ENCODE data around the gene FANCE.

The FANCE gene

DNA sequence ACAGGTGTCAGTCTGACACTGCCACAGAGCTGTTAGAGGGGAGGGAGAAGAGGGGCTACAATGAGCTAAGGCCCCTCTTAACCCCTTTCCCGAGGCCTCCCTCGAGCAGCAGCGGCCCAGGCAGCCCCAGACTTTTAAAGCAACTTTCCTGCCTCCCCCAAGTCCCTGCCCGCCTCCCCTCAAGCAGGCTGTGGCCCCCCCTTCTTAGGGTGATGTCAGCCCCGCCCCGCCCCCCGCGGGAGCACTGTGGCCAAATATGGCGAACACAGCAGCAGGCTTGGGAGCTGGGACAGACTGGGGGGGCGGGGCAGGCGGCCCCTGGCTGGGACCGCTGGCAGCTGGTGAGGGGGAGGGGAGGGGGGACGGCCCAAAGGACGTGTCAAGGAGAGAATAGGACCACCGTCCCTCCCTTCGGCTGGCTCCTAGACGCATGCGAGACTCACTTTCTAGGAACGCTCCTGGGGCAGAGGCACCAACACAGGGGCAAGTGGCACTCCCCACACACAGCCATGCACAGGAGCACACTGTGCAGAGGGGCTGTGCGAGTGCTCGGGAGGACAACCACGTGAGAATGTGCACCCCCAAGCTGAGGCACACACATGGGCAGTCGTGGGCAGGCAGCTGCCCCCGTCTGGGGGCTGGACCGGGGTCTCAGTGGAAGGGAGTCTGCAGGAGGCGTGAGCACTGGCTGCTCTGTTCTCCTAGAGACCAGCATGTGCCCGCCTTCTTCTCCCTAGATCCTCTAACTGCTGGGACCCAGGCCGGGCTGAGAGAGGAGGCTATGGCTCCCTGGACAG lies 38.1 kb downstream of the FANCE start:
- peak overlapping the region; percentile 67 for H3K4me2 ChIP-seq (ENCODE audit: low read length)
- peak overlapping the region; percentile 40 for H3K4me3 ChIP-seq (ENCODE audit: low read length)
- peaks cover 95% of the 10 kb centered on the region for H3K4me1 ChIP-seq (ENCODE audit: control insufficient read depth, insufficient read depth, low read length)
- peaks cover 5% of the 10 kb centered on the region for H3K36me3 ChIP-seq (ENCODE audit: insufficient read depth, low read length)
- H3K9ac ChIP-seq (ENCODE audit: low read depth, low read length): peak overlapping the region; percentile 55
- H3K9me3 ChIP-seq (replicated peaks; ENCODE audit: low read length): no peaks in the 10 kb centered on the region
- H3K27me3 ChIP-seq (ENCODE audit: control insufficient read depth, insufficient read depth, low read length): no peaks in the 10 kb centered on the region

GRCh38 chr6:35490821-35491557 lies 38.9 kb downstream of the FANCE start:
- H3K4me1 ChIP-seq (ENCODE audit: control insufficient read depth, insufficient read depth, low read length): peaks cover 94% of the 10 kb centered on the region
- H3K4me2 ChIP-seq (ENCODE audit: low read length): peak overlapping the region; percentile 67
- no peaks in the 10 kb centered on the region for H3K9me3 ChIP-seq (replicated peaks; ENCODE audit: low read length)
- H3K9ac ChIP-seq (ENCODE audit: low read depth, low read length): peak overlapping the region; percentile 43
- peak overlapping the region; percentile 40 for H3K4me3 ChIP-seq (ENCODE audit: low read length)
- H3K27me3 ChIP-seq (ENCODE audit: control insufficient read depth, insufficient read depth, low read length): no peaks in the 10 kb centered on the region
- H3K36me3 ChIP-seq (ENCODE audit: insufficient read depth, low read length): peaks cover 5% of the 10 kb centered on the region

DNA sequence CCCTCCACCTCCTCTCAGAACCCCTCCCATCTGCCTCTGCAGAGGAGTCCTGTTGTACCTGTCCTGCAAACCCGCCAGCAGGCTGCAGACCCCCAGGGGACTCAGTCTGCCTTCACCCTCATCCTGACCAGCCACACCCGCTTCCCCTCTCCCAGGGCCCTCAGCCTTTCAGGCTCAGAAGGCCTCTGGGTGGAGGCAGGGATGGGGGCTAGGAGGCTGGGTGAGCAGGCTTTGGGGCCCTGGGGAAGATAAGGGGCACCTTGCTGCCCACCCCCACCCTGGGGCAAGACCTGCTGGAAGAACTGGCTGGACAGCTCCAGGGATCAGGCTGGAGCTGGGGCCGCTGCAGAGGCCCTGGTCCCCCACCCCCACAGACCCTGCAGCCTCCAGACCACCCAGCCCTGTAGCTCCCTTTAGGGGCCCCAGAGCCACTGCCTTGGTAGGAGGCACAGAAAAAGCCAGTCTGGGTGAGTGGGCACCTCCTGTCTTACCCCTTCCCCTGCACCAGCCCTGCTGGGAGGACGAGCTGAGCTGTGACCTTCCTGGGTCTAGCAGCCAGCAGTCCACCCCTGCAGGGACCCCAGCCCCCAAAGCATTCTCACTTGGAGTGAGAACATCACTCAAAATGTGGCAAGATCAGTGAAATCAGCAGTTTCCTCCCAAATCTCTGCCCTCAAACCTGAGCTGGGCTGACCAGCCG lies 39.6 kb downstream of the FANCE start:
- no peak overlapping the region for H3K9ac ChIP-seq (ENCODE audit: low read depth, low read length)
- peaks cover 87% of the 10 kb centered on the region for H3K4me1 ChIP-seq (ENCODE audit: control insufficient read depth, insufficient read depth, low read length)
- no peak overlapping the region for H3K4me2 ChIP-seq (ENCODE audit: low read length)
- H3K36me3 ChIP-seq (ENCODE audit: insufficient read depth, low read length): peaks cover 5% of the 10 kb centered on the region
- H3K4me3 ChIP-seq (ENCODE audit: low read length): no peak overlapping the region
- no peaks in the 10 kb centered on the region for H3K9me3 ChIP-seq (replicated peaks; ENCODE audit: low read length)
- no peaks in the 10 kb centered on the region for H3K27me3 ChIP-seq (ENCODE audit: control insufficient read depth, insufficient read depth, low read length)

- Histone ChIP-seq H3K27me3 (ENCODE audit: control insufficient read depth, insufficient read depth, low read length) (no peaks in the 10 kb centered on the region), H3K4me1 (ENCODE audit: control insufficient read depth, insufficient read depth, low read length) (peaks cover 80% of the 10 kb centered on the region), H3K9me3 (replicated peaks; ENCODE audit: low read length) (no peaks in the 10 kb centered on the region), H3K36me3 (ENCODE audit: insufficient read depth, low read length) (peaks cover 5% of the 10 kb centered on the region), H3K4me2 (ENCODE audit: low read length) (no peak overlapping the region), H3K9ac (ENCODE audit: low read depth, low read length) (no peak overlapping the region), H3K4me3 (ENCODE audit: low read length) (no peak overlapping the region)
Measured at GRCh38 chr6:35492258-35492973, 40.3 kb downstream of the FANCE start.

DNA sequence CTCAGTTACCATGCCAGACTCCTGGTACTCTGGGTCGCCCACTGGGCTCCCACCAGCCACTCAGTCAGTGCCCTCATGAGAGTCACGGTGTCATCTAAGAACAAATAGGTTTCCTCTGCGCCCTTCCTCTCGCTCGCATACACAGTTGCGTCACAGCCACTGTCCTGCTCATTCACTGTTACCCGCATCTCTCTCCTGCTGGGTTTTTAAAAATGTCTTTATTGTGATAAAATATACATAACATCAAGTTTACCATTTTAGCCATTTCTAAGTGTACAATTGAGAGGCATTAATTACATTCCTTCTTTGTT lies 40.8 kb downstream of the FANCE start:
- Histone ChIP-seq H3K9ac (ENCODE audit: low read depth, low read length) (no peak overlapping the region), H3K4me1 (ENCODE audit: control insufficient read depth, insufficient read depth, low read length) (peaks cover 79% of the 10 kb centered on the region), H3K27me3 (ENCODE audit: control insufficient read depth, insufficient read depth, low read length) (no peaks in the 10 kb centered on the region), H3K36me3 (ENCODE audit: insufficient read depth, low read length) (peaks cover 5% of the 10 kb centered on the region), H3K4me2 (ENCODE audit: low read length) (no peak overlapping the region), H3K9me3 (replicated peaks; ENCODE audit: low read length) (no peaks in the 10 kb centered on the region), H3K4me3 (ENCODE audit: low read length) (no peak overlapping the region)

GRCh38 chr6:35493307-35493983 lies 41.3 kb downstream of the FANCE start:
- Histone ChIP-seq H3K4me2 (ENCODE audit: low read length) (peak overlapping the region; percentile 97), H3K4me1 (ENCODE audit: control insufficient read depth, insufficient read depth, low read length) (peaks cover 79% of the 10 kb centered on the region), H3K9me3 (replicated peaks; ENCODE audit: low read length) (no peaks in the 10 kb centered on the region), H3K36me3 (ENCODE audit: insufficient read depth, low read length) (peaks cover 5% of the 10 kb centered on the region), H3K9ac (ENCODE audit: low read depth, low read length) (peak overlapping the region; percentile 47), H3K4me3 (ENCODE audit: low read length) (peak overlapping the region; percentile 79), H3K27me3 (ENCODE audit: control insufficient read depth, insufficient read depth, low read length) (no peaks in the 10 kb centered on the region)

DNA sequence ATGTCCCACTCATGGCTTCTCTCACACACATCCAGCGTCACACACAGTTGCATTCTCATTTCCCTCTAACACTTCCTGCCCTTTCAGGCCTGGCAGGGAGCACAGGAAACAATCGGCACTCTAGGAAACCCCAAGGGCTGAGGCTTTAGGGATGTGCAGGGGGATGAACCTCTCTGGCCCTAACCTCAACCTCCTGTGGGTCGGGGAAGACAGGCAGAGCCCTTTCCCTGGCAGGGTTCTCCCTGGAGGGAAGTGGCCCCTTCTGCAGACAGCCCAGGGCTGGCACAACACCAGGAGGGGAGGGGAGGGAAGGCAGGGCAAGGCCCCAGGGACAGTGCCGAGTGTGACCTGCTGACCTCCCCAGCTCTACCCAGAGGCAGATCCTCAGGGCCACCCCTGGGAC lies 42.0 kb downstream of the FANCE start:
- Histone ChIP-seq H3K9ac (ENCODE audit: low read depth, low read length) (peak overlapping the region; percentile 47), H3K27me3 (ENCODE audit: control insufficient read depth, insufficient read depth, low read length) (no peaks in the 10 kb centered on the region), H3K4me3 (ENCODE audit: low read length) (peak overlapping the region; percentile 79), H3K4me1 (ENCODE audit: control insufficient read depth, insufficient read depth, low read length) (peaks cover 80% of the 10 kb centered on the region), H3K9me3 (replicated peaks; ENCODE audit: low read length) (no peaks in the 10 kb centered on the region), H3K36me3 (ENCODE audit: insufficient read depth, low read length) (peaks cover 5% of the 10 kb centered on the region), H3K4me2 (ENCODE audit: low read length) (peak overlapping the region; percentile 97)

DNA sequence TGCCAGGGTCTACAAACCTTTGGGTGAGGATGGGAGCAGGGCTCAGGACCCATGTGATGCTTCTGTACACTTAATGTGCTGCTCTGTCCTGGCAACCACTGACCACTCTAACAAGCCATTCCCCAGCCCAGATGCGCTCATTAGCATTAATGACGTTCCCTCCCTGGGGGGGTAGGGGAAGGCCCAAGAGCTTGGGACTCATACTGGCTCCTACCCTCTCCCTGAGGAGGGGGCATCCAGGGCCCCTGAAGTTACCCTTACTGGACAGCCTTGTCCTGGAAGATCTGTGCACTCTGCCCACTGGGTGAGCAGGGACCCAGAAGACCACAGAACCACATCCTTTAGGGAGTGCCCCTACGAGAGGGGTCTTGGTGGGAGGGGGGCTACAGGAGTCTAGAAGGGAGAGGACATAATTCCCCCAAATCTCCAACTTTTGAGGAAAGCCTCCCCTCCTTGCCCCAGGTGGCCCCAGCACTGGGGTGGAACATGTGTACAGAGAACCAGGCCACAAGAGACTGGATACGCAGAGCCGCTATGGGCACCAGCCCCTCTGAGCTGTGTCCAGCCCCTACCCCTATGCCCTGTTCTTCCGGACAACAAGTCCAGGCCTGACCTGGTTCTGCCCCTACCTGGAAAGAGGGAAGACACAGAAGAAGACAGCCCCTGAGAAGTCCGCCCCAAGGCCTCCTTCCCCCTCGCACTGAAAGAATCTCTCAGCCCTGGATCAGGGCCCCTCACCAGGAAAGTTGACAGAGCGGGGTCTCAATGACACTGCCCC lies 43.3 kb downstream of the FANCE start:
- peak overlapping the region; percentile 79 for H3K4me3 ChIP-seq (ENCODE audit: low read length)
- H3K36me3 ChIP-seq (ENCODE audit: insufficient read depth, low read length): peaks cover 5% of the 10 kb centered on the region
- peak overlapping the region; percentile 84 for H3K9ac ChIP-seq (ENCODE audit: low read depth, low read length)
- H3K9me3 ChIP-seq (replicated peaks; ENCODE audit: low read length): no peaks in the 10 kb centered on the region
- H3K27me3 ChIP-seq (ENCODE audit: control insufficient read depth, insufficient read depth, low read length): no peaks in the 10 kb centered on the region
- H3K4me1 ChIP-seq (ENCODE audit: control insufficient read depth, insufficient read depth, low read length): peaks cover 73% of the 10 kb centered on the region
- H3K4me2 ChIP-seq (ENCODE audit: low read length): peak overlapping the region; percentile 97

DNA sequence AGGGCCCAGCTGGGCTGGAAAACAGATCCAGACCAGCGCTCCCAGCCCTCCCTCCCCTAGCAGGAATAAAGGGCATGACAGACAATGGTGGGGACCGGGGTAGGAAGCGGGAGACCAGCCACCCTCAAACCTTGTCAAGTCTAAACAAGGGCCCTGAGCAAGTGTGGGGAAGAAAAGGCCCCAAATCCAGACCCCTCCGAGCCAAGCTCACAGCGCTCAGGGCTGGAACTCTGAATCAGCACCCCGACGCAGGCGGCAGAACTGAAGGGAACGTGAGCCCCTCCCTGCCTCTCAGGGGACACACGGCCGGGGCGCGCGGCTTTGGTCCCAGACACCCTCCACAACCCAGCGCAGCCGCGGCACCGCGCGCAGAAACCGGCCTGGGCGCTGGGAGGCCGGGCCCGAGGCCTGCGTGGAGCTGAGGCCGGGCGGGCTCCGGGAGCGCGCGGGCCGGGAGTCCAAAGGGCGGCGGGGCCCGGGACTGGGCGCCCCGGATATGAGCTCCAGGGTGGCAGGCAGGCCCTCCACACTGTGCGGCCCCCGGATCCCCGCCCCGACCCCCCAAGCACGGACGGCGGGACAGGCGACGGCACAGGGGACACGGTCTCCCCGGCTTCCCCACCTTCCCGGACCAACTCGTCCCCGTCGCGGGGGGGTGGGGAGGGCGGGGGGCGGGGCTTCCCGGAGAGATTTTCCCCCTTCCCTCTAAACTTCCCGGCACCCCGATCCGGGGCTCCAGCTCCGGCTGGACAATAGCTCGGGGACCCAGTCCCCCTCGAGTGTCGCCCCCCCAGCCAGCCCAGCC lies 44.1 kb downstream of the FANCE start:
- Histone ChIP-seq H3K4me1 (ENCODE audit: control insufficient read depth, insufficient read depth, low read length) (peaks cover 73% of the 10 kb centered on the region), H3K9me3 (replicated peaks; ENCODE audit: low read length) (no peaks in the 10 kb centered on the region), H3K4me2 (ENCODE audit: low read length) (peak overlapping the region; percentile 97), H3K36me3 (ENCODE audit: insufficient read depth, low read length) (peaks cover 5% of the 10 kb centered on the region), H3K4me3 (ENCODE audit: low read length) (peak overlapping the region; percentile 79), H3K27me3 (ENCODE audit: control insufficient read depth, insufficient read depth, low read length) (no peaks in the 10 kb centered on the region), H3K9ac (ENCODE audit: low read depth, low read length) (peak overlapping the region; percentile 84)
